HG02571 (cell line): Measurements from ENCODE around the gene WDR38.

Experiments used
- ATAC-seq: cut with Tn5 transposase; IDR thresholded peaks from one replicate; pipeline ENCODE4 v1.9.1; 2021; ENCODE audit warnings: mild to moderate bottlenecking, moderate library complexity; ENCODE audit not compliant: unreplicated experiment

The WDR38 gene

GRCh38 chr9:124879226-124879625 is 26.0 kb downstream of the WDR38 start:
- ATAC-seq: no peak

DNA sequence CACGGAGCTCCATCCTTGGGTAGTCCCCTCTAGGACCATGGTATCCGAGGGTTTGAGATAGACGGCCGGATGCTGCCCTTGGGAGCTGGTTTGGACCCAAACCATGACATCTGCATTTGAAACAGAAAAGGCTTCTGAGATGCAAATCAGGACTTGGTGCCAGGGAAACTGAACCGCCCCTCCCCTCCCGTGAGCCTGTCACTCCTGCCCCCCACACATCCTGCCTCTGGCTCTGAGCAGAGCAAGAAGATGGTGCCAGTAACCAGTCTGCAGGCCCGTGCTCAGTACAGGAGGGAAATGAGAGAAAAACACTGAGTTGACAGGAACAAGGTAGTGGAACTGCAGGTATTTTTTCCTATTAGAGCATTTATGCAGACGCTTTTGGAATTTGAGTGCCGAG is 27.2 kb downstream of the WDR38 start:
- ATAC-seq: no peak

GRCh38 chr9:124881138-124881743 is 28.0 kb downstream of the WDR38 start:
- ATAC-seq: no peak

DNA sequence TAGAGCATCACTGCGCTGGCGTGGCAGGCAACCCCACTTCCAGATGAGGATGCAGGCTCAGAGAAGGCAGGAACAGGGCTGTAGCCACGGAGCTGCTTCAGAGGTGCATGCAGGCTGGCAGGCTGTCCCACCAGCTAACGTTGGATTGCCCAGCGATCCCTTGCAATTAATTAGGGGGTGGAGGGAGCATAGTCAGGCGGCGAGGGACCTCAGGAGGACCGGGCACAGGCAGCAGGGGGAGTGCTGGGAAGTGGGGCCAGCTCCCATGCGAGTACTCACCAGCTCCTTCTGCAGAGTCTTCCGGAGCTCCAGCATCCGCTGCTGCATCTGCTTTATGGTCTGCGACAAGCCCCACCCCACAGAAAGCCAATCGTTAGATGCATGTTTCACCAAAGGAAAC is 29.0 kb downstream of the WDR38 start:
- ATAC-seq: no peak

GRCh38 chr9:124884376-124884775 is 31.1 kb downstream of the WDR38 start:
- ATAC-seq: no peak

DNA sequence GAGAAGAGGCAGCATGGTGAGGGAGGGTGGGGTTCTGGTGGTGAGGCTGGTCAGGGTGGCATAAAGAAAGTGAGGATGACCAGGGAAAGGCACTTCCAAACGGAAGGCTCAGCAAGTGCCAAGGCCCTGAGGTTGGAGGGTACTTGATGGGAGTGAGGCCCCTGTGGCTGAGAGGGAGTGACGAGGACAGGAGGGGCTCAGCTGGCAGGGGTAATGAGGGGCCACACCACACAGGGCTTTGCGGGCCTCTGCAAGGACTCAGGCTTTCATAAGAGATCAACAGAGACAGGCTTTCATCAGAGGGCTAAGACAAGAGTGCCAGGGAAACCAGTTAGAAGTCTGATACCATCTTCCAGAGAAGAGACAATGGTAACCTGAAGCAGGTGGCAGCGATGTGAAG is 32.3 kb downstream of the WDR38 start:
- ATAC-seq: no peak

DNA sequence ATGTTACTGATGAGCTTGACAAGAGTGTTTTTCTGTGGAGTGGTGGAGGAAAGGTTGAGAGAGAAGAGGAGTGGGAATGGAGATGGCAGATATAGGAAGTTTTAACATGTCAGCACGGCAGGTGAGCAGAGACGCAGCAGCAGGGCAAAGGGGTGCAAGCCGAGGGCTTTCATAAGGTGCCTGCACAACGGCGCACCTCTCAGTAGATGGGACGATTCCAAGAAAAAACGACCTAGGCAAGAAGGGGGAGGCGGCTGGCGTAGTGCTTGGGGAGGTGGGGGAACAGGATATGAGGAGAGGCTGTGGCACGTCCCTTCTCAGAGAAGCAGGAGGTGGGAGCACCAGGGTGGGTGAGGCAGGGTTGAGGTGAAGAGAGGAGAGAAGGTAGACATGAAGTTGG is 33.2 kb downstream of the WDR38 start:
- ATAC-seq: no peak

DNA sequence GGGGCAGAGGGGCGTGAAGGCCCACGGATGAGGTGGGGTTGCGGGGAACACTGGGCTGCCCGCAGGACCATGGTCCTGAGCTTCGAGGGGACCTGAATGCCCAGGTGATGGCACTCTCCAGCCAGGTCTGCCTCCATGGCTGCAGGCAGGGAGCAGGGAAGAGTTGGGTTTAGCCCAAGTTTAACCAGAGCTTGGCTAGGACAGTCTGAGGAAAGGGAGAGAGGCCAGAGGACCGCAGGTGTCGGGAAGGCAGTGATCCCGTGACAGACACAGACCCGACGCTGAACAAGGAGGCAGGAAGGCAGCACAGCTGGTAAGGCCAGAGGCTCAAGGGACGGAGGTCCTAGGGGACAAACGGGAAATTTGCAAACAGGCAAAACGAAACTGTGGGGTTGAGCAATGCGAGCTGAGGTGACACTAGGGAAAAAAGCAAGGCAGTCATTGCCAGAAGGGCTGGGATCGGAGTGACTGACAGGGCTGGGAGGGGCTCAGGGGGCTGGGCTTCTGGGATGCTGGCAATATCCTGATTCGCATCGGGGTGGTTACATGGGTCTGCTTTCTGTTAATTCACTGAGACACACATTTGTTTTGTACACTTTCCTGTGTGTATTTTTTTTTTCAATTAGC is 33.7 kb downstream of the WDR38 start:
- ATAC-seq: no peak

GRCh38 chr9:124887832-124888231 is 34.6 kb downstream of the WDR38 start:
- no peak for ATAC-seq

DNA sequence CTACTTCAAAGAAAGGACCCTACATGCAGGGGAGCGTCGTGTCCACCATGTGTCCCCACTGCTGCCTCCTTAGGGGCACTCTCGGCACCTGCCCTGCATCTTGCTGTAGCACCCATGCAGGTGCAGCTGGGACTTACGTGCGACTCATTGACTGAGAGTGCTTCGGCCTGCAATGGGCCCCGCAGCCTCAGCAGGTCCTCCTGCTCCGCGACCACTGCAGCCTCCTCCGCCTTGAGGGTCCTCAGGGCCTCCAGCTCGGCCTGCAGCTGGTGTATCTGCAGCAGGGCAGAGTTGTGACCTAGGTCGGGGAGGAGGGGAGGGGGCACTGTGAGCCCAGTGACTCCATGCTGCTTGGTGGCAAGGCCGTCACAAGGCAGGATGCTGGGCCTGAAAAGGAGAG is 35.7 kb downstream of the WDR38 start:
- no peak for ATAC-seq

DNA sequence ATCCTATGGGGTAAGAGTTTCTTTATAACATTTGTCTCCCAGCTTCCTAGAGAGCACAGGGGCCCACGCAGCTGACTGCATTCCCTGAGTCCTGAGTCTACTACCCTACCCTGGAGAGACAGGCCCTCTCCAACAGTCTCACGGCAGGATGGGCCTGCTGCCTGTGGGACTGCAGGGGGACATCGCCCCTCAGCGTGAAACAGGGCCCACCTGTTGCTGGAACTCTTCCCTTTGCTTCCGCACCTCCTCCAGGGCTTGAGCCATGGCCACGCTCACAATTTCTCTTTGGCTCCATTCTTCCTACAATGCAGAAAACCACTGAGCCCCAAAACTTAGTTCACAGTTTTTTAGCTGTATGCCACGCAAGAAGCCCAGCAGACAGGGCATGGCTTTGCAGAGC is 36.9 kb downstream of the WDR38 start:
- ATAC-seq: no peak

- no peak for ATAC-seq
These were observed 40.9 kb downstream of the WDR38 start for GRCh38 chr9:124894035-124894740.

- ATAC-seq: no peak
These were observed 41.5 kb downstream of the WDR38 start for GRCh38 chr9:124894741-124895170.

GRCh38 chr9:124897570-124898460 is 44.6 kb downstream of the WDR38 start:
- ATAC-seq: no peak

DNA sequence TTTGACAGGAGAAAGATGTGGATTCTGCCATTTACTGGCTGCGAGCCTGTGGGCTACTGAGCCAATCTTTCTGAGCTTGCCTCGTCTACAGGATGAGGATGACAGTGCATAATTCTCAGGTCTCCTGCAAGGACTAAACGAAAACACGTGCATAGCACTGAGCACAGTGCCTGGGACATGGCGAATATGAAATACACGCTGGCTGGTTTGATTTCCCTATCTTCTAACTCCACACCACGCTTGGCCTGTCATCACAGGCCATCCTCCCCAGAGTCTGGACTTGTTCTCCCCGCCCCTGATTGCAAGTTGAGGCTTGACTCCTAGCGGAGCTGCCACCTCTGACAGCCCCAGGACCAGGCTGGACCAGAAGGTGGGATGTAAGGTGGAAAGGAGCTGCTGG is 46.6 kb downstream of the WDR38 start:
- ATAC-seq: no peak

DNA sequence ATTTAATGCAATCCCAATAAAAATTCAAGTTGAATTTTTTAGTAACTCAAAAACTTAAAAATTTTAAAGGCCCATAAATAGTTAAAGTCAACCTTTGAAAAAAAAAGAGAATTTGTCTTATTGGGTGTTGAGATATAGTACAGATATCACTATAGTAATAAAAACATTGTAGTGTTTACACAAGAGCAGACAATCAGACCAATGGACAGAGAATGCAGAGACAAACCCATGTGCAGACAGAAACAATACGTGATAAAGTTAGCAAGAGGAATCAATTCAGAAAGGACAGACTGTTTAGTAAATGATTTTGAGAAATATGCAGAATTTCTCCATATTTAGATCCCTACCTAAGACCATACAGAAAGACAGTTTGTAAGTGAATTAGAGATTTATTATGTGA is 53.7 kb downstream of the WDR38 start:
- ATAC-seq: no peak
